Islet precursor cell (in vitro differentiated cells): Measurements from ENCODE around the gene UNC13D.

Experiments used
- DNase-seq: peaks from one replicate; pipeline ENCODE4 v3.0.0-alpha.2; 2018

UNC13D gene

GRCh38 chr17:75849724-75850123, 5.5 kb upstream of the UNC13D start:
- DNase-seq: peak; percentile 53

GRCh38 chr17:75849279-75849646, 5.1 kb upstream of the UNC13D start:
- no peak for DNase-seq

- DNase-seq: peak; percentile 93
These were observed 4.5 kb upstream of the UNC13D start for GRCh38 chr17:75848523-75849278.

DNA sequence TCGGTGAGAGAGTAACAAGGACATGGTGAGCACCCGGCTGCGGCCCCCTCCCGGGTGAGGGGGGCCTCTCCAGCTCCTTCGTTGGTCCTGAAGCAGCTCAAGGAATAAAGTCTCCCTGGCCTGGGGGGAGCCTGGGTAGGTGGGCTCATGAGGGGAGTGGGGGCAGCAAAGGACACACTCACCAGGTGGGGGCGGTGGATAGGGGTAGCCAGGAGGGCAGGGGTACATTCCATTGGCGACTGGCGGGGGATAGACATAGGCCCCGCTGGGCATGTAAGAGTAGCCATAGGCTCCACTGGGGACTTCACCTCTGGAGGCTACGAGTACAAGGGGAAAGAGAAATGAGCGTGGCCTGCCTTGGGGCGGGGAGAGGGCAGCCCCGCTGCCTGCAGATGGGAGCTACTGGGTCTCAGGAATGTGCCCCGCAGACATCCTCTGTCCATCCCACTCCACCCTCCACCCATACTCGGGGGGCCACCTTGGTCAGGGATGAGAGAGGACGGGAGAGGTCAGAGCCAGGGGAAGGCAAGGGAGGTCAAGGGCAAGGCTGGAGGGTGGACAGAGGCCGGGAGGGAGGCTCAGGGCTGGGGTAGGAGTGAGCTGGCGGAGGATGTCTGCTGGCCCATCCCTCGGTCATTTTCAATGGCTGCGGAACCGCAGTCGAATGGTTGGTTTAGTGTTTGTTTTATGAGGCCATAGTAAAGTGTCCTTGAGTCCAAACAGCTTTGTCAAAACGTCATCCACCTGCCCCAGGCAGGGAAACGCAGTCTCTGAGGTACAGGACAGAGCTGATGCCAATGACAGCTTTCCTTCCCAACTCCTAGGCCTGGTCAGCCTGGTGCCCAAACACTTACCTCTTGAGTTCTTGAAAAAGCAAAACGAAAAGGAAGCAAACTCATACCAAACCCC, 3.7 kb upstream of the UNC13D start:
- DNase-seq: no peak

GRCh38 chr17:75846692-75847613, 2.7 kb upstream of the UNC13D start:
- DNase-seq: no peak

GRCh38 chr17:75845933-75846691, 1.9 kb upstream of the UNC13D start:
- DNase-seq: peak; percentile 88

- DNase-seq: peak; percentile 96
These were observed 981 bp upstream of the UNC13D start for GRCh38 chr17:75845058-75845711.

DNA sequence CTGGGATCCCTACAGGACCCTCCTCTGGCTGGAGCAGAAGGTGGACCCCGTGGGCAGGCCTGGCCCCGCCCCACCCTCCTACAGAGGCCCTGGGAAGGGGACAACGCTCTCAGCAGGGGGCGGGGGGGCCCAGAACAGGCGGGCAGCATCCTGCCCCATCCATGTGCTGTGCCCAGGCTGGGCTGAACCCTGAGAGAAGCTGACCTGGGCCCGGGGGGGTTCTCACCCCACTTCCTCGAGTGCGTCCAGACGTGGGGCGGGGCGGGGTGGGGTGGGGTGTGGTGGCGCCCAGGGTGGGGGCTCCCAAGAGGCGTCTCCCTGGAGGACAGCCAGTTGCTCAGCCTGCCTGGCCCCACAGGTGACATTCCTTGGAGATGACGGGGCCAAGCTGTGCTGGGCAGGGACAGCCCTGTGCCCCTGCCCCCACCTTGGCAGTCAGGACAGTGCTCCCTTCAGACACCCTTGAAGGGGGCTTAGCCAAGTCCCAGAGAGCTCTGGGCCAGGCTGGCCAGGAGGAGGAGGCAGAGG, 390 bp upstream of the UNC13D start:
- peak; percentile 88 for DNase-seq

- DNase-seq: no peak
These were observed 1.1 kb downstream of the UNC13D start for GRCh38 chr17:75842963-75843576.

- no peak for DNase-seq
These were observed 1.8 kb downstream of the UNC13D start for GRCh38 chr17:75842411-75842810.

- no peak for DNase-seq
These were observed 3.4 kb downstream of the UNC13D start for GRCh38 chr17:75840799-75841164.

DNA sequence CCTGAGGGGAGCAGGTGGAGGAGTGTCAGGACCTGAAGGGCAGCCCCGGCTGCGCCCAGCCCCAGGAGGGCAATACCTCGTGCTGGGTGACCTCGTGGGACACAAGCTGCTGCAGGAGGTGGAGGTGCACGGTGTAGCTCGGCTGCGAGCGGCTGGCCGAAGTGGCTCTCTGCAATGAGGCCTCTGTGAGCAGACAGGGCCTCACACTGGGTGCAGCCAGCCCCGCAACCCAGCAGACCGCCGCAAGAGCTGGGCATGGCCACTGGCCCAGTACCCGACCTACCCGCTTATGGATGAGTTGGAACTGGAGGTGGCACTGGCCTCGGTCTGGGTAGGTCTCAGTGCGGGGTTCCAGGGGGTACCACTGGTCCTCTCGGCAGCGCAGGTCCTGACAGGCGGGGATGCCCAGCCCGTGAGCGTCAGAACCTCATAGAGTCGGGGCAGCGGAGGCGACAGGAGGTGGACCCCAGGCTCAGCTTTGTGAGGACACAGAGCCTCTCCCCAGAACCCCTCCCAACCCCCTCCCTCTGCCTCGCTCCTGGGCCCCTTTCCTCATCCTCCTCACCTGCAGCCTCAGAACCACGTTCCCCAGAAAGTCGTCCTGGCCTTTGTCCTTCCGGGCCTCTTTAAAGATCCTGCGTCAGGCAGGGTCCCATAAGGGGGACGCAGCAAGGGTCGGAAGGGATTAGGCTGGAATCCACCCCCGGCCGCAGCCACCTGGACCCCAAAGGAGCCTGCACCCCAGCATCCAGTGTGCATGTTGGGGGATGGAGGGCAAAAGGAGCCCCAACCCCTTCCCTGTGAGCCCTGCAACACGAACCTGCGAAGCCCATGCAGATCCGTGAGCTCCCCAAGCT, 4.0 kb downstream of the UNC13D start:
- no peak for DNase-seq

DNA sequence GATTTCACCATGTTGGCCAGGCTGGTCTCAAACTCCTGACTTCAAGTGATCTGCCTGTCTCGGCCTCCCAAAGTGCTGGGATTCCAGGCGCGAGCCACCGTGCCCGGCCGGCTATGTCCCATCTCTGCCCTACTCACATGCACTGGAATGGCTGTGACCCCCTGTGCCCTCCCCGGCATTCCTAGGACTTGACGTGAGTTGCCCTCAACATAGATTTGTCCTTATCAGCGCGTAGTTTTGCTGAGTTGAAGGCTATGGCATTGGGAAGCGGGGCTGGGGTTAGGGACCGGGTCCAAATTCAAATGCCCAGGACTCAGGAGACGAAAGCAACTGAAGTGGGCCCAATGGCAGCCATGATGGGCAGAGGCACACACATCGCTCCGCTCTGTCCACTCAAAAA, 5.8 kb downstream of the UNC13D start:
- DNase-seq: no peak

GRCh38 chr17:75837899-75838298, 6.3 kb downstream of the UNC13D start:
- no peak for DNase-seq

GRCh38 chr17:75836605-75837004, 7.6 kb downstream of the UNC13D start:
- no peak for DNase-seq

GRCh38 chr17:75835654-75835987, 8.6 kb downstream of the UNC13D start:
- DNase-seq: no peak

DNA sequence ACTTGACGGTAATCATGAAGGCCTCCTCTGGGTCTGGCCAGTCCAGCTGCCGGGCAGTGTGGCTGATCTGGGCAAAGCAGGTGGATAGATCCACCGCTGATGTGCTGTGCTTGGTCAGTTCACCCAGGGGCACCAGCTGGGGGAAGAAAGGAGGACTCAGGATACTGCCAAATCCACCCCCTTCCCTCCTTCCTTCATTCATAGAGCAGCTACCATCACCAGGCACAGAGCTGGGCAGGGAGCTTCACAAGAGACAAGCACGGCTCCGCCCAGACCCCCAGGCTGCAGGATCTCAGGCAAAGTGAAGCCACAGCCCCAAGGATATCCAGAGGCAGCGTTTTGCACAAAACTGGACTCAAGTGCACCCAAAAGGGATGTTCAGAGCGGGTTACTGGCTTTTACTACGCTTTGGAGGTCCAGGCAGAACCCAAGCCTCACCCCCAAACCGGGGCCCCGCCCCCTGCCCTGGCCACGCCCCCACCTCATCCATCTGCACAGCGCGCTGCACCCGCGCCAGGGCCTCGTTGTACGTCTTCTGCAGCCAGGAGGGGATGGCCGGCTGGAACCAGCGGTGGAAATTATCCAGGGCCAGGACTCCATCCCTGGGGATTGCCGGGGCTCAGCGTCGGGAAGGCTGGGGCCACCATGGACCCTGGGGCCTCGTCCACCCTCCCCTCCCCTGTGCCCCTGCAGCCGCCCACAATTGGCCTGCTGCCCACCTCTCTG, 9.1 kb downstream of the UNC13D start:
- no peak for DNase-seq

- no peak for DNase-seq
These were observed 9.8 kb downstream of the UNC13D start for GRCh38 chr17:75834279-75834920.
